ENCODE measurements around the gene MCM8.

DNA sequence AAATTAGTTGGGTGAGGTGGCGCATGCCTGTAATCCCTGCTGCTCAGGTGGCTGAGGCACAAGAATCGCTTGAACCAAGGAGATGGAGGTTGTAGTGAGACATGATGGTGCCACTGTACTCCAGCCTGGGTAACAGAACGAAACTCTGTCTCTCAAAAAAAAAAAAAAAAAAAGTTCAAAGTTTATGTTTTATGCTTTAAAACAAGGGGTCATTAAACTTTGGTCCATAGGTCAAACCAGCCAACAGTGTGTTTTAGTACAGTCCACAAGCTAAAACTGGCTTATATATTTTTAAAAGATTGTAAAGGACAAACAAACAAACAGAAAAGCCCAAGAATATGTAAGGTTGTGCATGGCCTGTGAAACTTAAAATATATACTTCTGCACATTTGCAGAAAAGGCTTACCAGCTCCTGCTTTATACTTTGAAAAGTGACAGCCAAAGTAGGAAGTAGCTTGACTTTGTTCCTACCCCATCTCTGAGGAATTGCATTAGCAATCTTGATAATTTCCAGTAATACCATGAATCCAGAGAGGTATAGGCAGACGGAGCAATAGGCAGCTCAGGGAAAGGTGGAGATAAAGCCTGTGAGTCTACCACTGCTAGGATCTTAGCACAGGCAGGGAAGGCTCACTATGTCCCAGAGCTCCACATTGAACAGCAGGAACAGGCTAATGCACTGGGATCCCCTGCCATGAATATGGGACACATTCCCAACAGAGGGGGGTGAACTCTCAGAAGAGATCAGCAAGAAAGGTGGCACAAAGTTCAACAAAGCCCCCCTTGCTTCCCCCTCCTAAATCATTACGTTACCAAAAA, 30.5 kb downstream of the MCM8 start:
- TF ChIP-seq, protein P1, sequence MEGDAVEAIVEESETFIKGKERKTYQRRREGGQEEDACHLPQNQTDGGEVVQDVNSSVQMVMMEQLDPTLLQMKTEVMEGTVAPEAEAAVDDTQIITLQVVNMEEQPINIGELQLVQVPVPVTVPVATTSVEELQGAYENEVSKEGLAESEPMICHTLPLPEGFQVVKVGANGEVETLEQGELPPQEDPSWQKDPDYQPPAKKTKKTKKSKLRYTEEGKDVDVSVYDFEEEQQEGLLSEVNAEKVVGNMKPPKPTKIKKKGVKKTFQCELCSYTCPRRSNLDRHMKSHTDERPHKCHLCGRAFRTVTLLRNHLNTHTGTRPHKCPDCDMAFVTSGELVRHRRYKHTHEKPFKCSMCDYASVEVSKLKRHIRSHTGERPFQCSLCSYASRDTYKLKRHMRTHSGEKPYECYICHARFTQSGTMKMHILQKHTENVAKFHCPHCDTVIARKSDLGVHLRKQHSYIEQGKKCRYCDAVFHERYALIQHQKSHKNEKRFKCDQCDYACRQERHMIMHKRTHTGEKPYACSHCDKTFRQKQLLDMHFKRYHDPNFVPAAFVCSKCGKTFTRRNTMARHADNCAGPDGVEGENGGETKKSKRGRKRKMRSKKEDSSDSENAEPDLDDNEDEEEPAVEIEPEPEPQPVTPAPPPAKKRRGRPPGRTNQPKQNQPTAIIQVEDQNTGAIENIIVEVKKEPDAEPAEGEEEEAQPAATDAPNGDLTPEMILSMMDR (IDR thresholded peaks at IDR 0.05), result no peak
- no peak for TF ChIP-seq POLR2A (IDR thresholded peaks at IDR 0.05)

Data from esophagus squamous epithelium (tissue), 4 donors.